Measurements from ENCODE around the gene CRACDL.
A peak's percentile ranks its signal among the peaks of the same experiment; 100 is the strongest.
"Not testable (repeated sequence)": the region's sequence is repeated elsewhere in the genome, so short reads cannot be mapped to it uniquely, and the experiment has no call there.

Gene CRACDL

GRCh38 chr2:98882971-98883779, 52.9 kb downstream of the CRACDL start:
- DNase-seq, result no peak

GRCh38 chr2:98882368-98882767, 53.7 kb downstream of the CRACDL start:
- DNase-seq, result no peak

- DNase-seq, result no peak
Observed at GRCh38 chr2:98881153-98881650, 54.8 kb downstream of the CRACDL start.

GRCh38 chr2:98880266-98881152, 55.5 kb downstream of the CRACDL start:
- peak; percentile 63 for DNase-seq

- not testable (repeated sequence) for DNase-seq
Observed at GRCh38 chr2:98877658-98878057, 58.4 kb downstream of the CRACDL start.

GRCh38 chr2:98876741-98877140, 59.3 kb downstream of the CRACDL start:
- DNase-seq, result peak; percentile 49

GRCh38 chr2:98875746-98876145, 60.3 kb downstream of the CRACDL start:
- no peak for DNase-seq

GRCh38 chr2:98875081-98875728, 60.8 kb downstream of the CRACDL start:
- peak; percentile 19 for DNase-seq

GRCh38 chr2:98874186-98874689, 61.8 kb downstream of the CRACDL start:
- DNase-seq, result no peak

GRCh38 chr2:98872526-98872925, 63.5 kb downstream of the CRACDL start:
- no peak for DNase-seq

GRCh38 chr2:98871506-98871905, 64.5 kb downstream of the CRACDL start:
- DNase-seq, result no peak

GRCh38 chr2:98870516-98871158, 65.4 kb downstream of the CRACDL start:
- no peak for DNase-seq

- no peak for DNase-seq
Observed at GRCh38 chr2:98869870-98870269, 66.2 kb downstream of the CRACDL start.

GRCh38 chr2:98869272-98869641, 66.8 kb downstream of the CRACDL start:
- DNase-seq, result no peak

- DNase-seq, result no peak
Observed at GRCh38 chr2:98868548-98869271, 67.3 kb downstream of the CRACDL start.

- no peak for DNase-seq
Observed at GRCh38 chr2:98867539-98868309, 68.3 kb downstream of the CRACDL start.

GRCh38 chr2:98866033-98866432, 70.0 kb downstream of the CRACDL start:
- no peak for DNase-seq

- DNase-seq, result no peak
Observed at GRCh38 chr2:98861601-98862000, 74.4 kb downstream of the CRACDL start.

GRCh38 chr2:98859323-98859722, 76.7 kb downstream of the CRACDL start:
- DNase-seq, result no peak

- no peak for DNase-seq
Observed at GRCh38 chr2:98857001-98857400, 79.0 kb downstream of the CRACDL start.

- no peak for DNase-seq
Observed at GRCh38 chr2:98854682-98855081, 81.3 kb downstream of the CRACDL start.
